GM12865 (cell line): ENCODE results near the gene FLAD1.
"Not testable (repeated sequence)": the region's sequence is repeated elsewhere in the genome, so short reads cannot be mapped to it uniquely, and the experiment has no call there.

Experiments used
- DNase-seq: peaks from one replicate; pipeline ENCODE4 v3.0.0; 2010; ENCODE audit warnings: low read depth
- H3K4me3 ChIP-seq: 2 replicates; pipeline ENCODE4 v1.5.1; 2011; ENCODE audit warnings: mild to moderate bottlenecking, low read depth, low read length, control low read depth
- CTCF ChIP-seq: IDR thresholded peaks from 2 replicates; pipeline ENCODE4 v1.5.1; 2011; ENCODE audit warnings: low read length, control low read depth, low read depth, inconsistent platforms; ENCODE audit not compliant: insufficient read depth; ENCODE audit errors: missing control alignments

FLAD1 gene

DNA sequence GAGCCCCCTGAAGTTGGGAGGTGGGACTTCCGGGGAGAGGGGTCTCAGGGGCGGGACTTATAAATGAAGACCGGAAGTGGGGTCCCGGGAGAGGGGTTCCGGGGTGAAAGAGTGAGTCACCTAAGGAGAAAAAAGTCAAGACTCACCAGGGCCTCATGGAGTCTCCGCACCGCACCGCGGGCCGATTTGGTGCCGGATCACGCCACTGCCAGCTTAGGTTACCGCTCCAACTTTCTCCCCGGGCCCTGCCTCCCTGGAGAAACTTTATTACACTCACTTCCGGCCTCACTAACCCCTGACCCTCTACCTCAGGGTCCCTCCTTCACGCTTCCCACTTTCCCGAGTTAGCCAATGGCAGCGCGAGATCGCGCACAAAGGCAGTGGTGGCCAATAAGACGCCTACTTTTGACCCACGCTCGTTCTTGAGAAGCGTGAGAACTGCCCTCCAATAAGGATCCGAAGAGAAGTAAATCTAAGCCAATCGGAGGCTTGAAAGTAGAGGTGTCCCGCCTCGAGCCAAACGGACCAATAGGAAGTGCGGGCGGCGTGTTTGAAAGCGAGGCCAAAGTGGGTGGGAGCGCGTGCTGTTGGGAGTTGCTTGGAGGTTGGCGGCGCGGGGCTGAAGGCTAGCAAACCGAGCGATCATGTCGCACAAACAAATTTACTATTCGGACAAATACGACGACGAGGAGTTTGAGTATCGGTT lies 8.9 kb upstream of the FLAD1 start, which contains the start of gene CKS1B:
Gene CKS1B (plus strand): TSS at position 580 of the 706 bp plus-strand sequence. CDS start 65 bp downstream, at position 645.
- peak within 1 kb of the TSS; percentile 96 for H3K4me3 ChIP-seq
- peak; percentile 100 for DNase-seq
- TF ChIP-seq CTCF = no peak

DNA sequence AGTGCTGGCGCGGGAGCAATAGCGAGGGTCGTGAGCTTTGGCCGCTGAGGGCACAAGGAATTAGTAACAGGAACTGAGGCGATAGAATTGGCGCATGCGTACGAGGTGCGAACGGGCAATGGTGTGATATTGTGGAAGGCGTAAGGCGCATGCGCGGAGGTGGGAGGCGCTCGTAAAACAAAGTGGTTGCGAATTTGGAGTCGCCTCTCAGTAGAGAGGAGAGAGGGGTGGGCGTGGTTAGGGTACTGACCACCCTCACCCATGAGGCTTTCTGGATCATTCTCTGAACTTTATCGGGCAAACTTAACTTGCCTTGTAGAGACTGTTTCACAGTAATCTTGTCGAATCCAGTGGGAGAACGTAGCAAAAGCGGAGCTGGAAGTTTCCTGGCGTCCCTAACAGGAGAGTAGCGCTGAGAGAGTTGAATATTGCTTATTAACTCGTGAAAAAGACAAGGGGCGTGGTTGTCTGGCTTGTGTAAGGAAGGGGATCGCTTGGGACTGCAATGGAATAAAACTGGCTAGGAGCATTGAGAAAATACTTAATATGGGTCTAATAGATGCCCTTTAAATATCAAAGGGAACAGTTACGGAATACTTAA lies 8.2 kb upstream of the FLAD1 start:
- peak; percentile 98 for DNase-seq
- TF ChIP-seq CTCF = no peak
- peak overlapping the region; percentile 96 for H3K4me3 ChIP-seq

- no peak for TF ChIP-seq CTCF
- peak overlapping the region; percentile 96 for H3K4me3 ChIP-seq
- peak; percentile 82 for DNase-seq
Measured at GRCh38 chr1:154975409-154976059, 7.6 kb upstream of the FLAD1 start.

- H3K4me3 ChIP-seq, DNase-seq: not testable (repeated sequence)
Measured at GRCh38 chr1:154977762-154978161, 5.4 kb upstream of the FLAD1 start.

- DNase-seq = no peak
Measured at GRCh38 chr1:154978360-154978759, 4.8 kb upstream of the FLAD1 start.

DNA sequence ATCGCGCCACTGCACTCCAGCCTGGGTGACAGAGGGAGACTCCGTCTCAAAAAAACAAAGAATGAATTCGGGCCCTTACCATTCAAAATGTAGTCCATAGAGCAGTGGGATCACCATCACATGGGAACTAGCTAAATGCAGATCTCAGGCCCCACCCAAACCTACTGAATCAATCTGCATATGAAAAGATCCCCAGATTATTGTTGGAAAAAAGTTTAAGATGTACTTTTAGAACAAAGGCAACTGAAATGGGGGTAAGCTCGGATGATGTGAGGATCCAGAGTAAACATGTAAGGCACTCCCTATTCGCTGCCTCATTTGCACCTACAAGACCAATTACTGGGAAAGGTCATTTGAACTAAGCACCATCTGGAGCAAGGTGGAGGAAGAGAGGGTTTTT lies 803 bp upstream of the FLAD1 start:
- TF ChIP-seq CTCF = no peak
- DNase-seq = no peak
- peak overlapping the region; percentile 61 for H3K4me3 ChIP-seq

More at GRCh38 chr1:154978360-154978759, 4.8 kb upstream of the FLAD1 start:
- H3K4me3 ChIP-seq = no peak overlapping the region
- TF ChIP-seq CTCF = no peak

- DNase-seq = no peak
- no peak for TF ChIP-seq CTCF
- H3K4me3 ChIP-seq = peak overlapping the region; percentile 78
Measured at GRCh38 chr1:154983776-154984466, 777 bp downstream of the FLAD1 start.

DNA sequence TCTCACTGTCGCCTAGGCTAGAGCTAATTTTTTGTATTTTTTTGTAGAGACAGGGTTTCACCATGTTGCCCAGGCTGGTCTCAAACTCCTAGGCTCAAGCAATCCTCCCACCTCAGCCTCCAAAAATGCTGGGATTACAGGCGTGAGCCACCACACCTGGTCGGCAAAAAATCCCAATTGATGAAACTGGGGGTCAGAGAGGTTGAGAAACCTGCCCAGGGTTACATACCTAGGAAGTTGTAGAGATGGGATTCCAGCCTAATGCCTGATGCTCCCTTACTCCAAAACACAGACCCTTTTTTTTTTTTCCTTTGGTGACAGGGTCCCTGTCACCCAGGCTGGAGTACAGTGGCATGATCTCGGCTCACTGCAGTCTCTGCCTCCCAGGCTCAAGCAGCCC lies 3.6 kb downstream of the FLAD1 start:
- not testable (repeated sequence) for DNase-seq, H3K4me3 ChIP-seq
